ENCODE measurements around the gene C2CD2.

C2CD2 gene

DNA sequence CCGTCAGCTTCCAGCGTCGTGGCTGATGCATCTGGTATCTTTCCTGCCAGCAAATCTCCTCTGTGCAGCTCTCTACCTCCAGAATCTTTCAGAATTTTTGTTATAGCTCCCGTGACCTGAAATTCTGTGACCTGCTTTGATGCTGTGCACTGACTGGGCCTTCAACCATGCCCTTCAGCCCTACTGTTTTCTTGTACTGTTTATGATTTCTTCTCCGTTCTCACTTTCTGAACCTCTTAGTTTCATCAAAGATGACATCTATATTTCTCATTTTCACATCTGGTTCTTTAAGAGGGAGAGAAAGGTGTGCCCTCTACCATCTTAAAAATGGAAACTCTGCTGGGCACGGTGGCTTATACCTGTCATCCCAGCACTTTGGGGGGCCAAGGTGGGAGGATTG is 80.4 kb downstream of the C2CD2 start:
- H3K36me3 ChIP-seq (ENCODE audit: insufficient read depth, low read length) = no peaks in the 10 kb centered on the region
- H3K27me3 ChIP-seq (ENCODE audit: insufficient read depth, low read length, poor library complexity, severe bottlenecking) = no peaks in the 10 kb centered on the region
- peaks cover 67% of the 10 kb centered on the region for H3K79me2 ChIP-seq (ENCODE audit: insufficient read depth, low read length)
- H3K9me3 ChIP-seq (ENCODE audit: insufficient read depth, low read depth, low read length) = no peaks in the 10 kb centered on the region
- H3K4me3 ChIP-seq (ENCODE audit: low read length, poor library complexity, severe bottlenecking) = no peak overlapping the region
- TF ChIP-seq, protein P1, sequence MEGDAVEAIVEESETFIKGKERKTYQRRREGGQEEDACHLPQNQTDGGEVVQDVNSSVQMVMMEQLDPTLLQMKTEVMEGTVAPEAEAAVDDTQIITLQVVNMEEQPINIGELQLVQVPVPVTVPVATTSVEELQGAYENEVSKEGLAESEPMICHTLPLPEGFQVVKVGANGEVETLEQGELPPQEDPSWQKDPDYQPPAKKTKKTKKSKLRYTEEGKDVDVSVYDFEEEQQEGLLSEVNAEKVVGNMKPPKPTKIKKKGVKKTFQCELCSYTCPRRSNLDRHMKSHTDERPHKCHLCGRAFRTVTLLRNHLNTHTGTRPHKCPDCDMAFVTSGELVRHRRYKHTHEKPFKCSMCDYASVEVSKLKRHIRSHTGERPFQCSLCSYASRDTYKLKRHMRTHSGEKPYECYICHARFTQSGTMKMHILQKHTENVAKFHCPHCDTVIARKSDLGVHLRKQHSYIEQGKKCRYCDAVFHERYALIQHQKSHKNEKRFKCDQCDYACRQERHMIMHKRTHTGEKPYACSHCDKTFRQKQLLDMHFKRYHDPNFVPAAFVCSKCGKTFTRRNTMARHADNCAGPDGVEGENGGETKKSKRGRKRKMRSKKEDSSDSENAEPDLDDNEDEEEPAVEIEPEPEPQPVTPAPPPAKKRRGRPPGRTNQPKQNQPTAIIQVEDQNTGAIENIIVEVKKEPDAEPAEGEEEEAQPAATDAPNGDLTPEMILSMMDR (conservative IDR thresholded peaks at IDR 0.05; ENCODE audit: low read length) = no peak
- TF ChIP-seq EZH2phosphoT487 (IDR thresholded peaks at IDR 0.05; ENCODE audit: borderline replicate concordance) = no peak
- no peaks in the 10 kb centered on the region for H3F3A ChIP-seq (ENCODE audit: low read depth)
- no peak overlapping the region for H3K4me2 ChIP-seq (ENCODE audit: low read depth, low read length, poor library complexity, severe bottlenecking)
- H2AFZ ChIP-seq (ENCODE audit: low read length) = no peak overlapping the region
- no peaks in the 10 kb centered on the region for H4K20me1 ChIP-seq (ENCODE audit: insufficient read depth, low read length, poor library complexity, severe bottlenecking)
- no peaks in the 10 kb centered on the region for H3K9me2 ChIP-seq (replicated peaks; ENCODE audit: low read depth, low read length)
- H3K9ac ChIP-seq (ENCODE audit: low read depth, low read length, poor library complexity, severe bottlenecking) = no peak overlapping the region
- peaks cover 33% of the 10 kb centered on the region for H3K4me1 ChIP-seq (ENCODE audit: insufficient read depth, low read length, poor library complexity, severe bottlenecking)

DNA sequence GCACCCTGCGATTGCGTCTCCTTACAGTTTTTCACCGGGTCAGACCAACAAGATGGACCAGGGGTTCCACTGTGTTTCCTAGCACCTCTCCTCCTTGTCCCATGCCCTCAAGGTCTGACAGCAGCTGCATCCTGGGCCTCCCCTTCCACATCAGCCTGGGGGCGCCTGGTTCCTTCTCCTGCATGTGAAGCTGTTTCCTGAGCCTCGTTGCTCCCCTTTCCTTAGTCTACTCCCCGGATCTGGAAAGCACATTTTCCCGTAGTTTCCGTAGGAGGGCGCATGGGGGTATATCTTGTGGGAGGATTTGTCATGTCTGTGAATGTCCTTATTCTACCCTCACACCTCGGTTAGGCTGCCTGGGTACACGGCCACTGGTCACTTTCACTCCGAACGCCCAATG is 80.8 kb downstream of the C2CD2 start:
- H3K9ac ChIP-seq (ENCODE audit: low read depth, low read length, poor library complexity, severe bottlenecking) = no peak overlapping the region
- H2AFZ ChIP-seq (ENCODE audit: low read length) = no peak overlapping the region
- H4K20me1 ChIP-seq (ENCODE audit: insufficient read depth, low read length, poor library complexity, severe bottlenecking) = no peaks in the 10 kb centered on the region
- H3K4me1 ChIP-seq (ENCODE audit: insufficient read depth, low read length, poor library complexity, severe bottlenecking) = peaks cover 35% of the 10 kb centered on the region
- H3K9me2 ChIP-seq (replicated peaks; ENCODE audit: low read depth, low read length) = no peaks in the 10 kb centered on the region
- no peak overlapping the region for H3K4me2 ChIP-seq (ENCODE audit: low read depth, low read length, poor library complexity, severe bottlenecking)
- no peaks in the 10 kb centered on the region for H3K36me3 ChIP-seq (ENCODE audit: insufficient read depth, low read length)
- no peaks in the 10 kb centered on the region for H3K9me3 ChIP-seq (ENCODE audit: insufficient read depth, low read depth, low read length)
- H3F3A ChIP-seq (ENCODE audit: low read depth) = no peaks in the 10 kb centered on the region
- TF ChIP-seq, protein P1 (conservative IDR thresholded peaks at IDR 0.05; ENCODE audit: low read length) = no peak
- no peak for TF ChIP-seq EZH2phosphoT487 (IDR thresholded peaks at IDR 0.05; ENCODE audit: borderline replicate concordance)
- no peak overlapping the region for H3K4me3 ChIP-seq (ENCODE audit: low read length, poor library complexity, severe bottlenecking)
- H3K79me2 ChIP-seq (ENCODE audit: insufficient read depth, low read length) = peaks cover 63% of the 10 kb centered on the region
- no peaks in the 10 kb centered on the region for H3K27me3 ChIP-seq (ENCODE audit: insufficient read depth, low read length, poor library complexity, severe bottlenecking)

DNA sequence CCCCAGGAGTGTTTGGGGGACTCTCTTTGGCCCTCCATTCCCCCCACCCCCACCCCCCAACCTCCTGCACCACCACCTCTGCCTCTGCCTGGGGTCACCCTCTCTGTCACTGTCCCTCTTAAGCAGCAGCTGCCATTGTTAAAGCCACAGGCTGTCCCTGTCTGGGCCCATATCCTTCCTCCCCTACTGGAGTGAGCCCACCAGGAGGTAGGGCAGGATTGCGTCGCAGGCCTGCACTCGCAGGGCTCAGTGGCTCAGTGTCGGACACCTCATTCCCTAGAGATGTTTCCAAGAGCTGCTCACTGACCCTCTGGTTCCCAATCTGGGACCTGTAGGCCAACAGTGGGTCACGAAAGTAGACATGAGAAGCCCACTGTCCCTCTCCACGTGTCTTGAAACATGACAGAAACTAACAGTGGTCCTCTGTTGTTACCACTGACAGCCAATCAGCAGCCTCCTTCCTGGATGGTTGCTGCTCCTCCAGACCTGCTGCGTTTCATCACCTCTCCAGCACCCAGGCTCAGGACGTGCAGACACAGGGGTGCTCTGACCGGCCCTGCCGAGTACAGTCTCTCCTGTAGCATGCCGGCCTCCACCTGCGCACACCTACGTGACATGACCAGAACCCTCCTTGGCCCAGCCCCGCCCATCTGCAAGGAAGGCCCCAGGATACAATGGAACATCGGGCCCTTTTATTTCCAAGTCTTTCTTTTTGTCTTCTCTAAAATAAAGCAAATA is 82.4 kb downstream of the C2CD2 start:
- H4K20me1 ChIP-seq (ENCODE audit: insufficient read depth, low read length, poor library complexity, severe bottlenecking) = no peaks in the 10 kb centered on the region

More for the DNA sequence above, 82.4 kb downstream of the C2CD2 start:
- no peak overlapping the region for H3K4me3 ChIP-seq (ENCODE audit: low read length, poor library complexity, severe bottlenecking)
- no peak overlapping the region for H3K4me2 ChIP-seq (ENCODE audit: low read depth, low read length, poor library complexity, severe bottlenecking)
- H3K9ac ChIP-seq (ENCODE audit: low read depth, low read length, poor library complexity, severe bottlenecking) = peak overlapping the region; percentile 30
- H3K79me2 ChIP-seq (ENCODE audit: insufficient read depth, low read length) = peaks cover 48% of the 10 kb centered on the region
- no peaks in the 10 kb centered on the region for H3K9me3 ChIP-seq (ENCODE audit: insufficient read depth, low read depth, low read length)
- no peak overlapping the region for H2AFZ ChIP-seq (ENCODE audit: low read length)
- no peaks in the 10 kb centered on the region for H3F3A ChIP-seq (ENCODE audit: low read depth)
- TF ChIP-seq, protein P1 (conservative IDR thresholded peaks at IDR 0.05; ENCODE audit: low read length) = no peak
- TF ChIP-seq EZH2phosphoT487 (IDR thresholded peaks at IDR 0.05; ENCODE audit: borderline replicate concordance) = no peak
- no peaks in the 10 kb centered on the region for H3K36me3 ChIP-seq (ENCODE audit: insufficient read depth, low read length)
- H3K9me2 ChIP-seq (replicated peaks; ENCODE audit: low read depth, low read length) = no peaks in the 10 kb centered on the region
- H3K4me1 ChIP-seq (ENCODE audit: insufficient read depth, low read length, poor library complexity, severe bottlenecking) = peaks cover 21% of the 10 kb centered on the region
- no peaks in the 10 kb centered on the region for H3K27me3 ChIP-seq (ENCODE audit: insufficient read depth, low read length, poor library complexity, severe bottlenecking)
